Neural progenitor cell (in vitro differentiated cells): ENCODE results near the gene NEK4. TPM values are rescaled to one million over a fixed set of nuclear protein-coding genes. Genes with fewer than 3 reads are reported as not detected.

Source experiments
- DNase-seq: peaks from one replicate; pipeline ENCODE4 v3.0.0-alpha.2; 2016; ENCODE audit warnings: low spot score
- H2AFZ ChIP-seq: fragments of 200-600 bp; sonication (generic); replicated peaks from 2 replicates; pipeline ENCODE4 v1.6.1; 2016; ENCODE audit warnings: antibody characterized with exemption
- H3F3A ChIP-seq: fragments of 200-600 bp; sonication (generic); 2 replicates; pipeline ENCODE4 v1.6.1; 2016; ENCODE audit warnings: antibody characterized with exemption, low read depth
- H3K27ac ChIP-seq: fragments of 200-600 bp; sonication (generic); 2 replicates; pipeline ENCODE4 v1.5.1; 2016; ENCODE audit warnings: mild to moderate bottlenecking
- H3K27me3 ChIP-seq: fragments of 200-600 bp; sonication (generic); 2 replicates; pipeline ENCODE4 v1.6.1; 2016; ENCODE audit warnings: mild to moderate bottlenecking, moderate library complexity
- H3K36me3 ChIP-seq: fragments of 200-600 bp; sonication (generic); 2 replicates; pipeline ENCODE4 v1.5.1; 2016
- H3K4me1 ChIP-seq: fragments of 200-600 bp; sonication (generic); 2 replicates; pipeline ENCODE4 v1.6.1; 2016; ENCODE audit warnings: mixed run types
- H3K4me2 ChIP-seq: fragments of 200-600 bp; sonication (generic); 2 replicates; pipeline ENCODE4 v1.6.1; 2016
- H3K4me3 ChIP-seq: fragments of 200-600 bp; sonication (generic); 2 replicates; pipeline ENCODE4 v1.5.1; 2016
- H3K79me2 ChIP-seq: fragments of 200-600 bp; sonication (generic); 2 replicates; pipeline ENCODE4 v1.6.1; 2016; ENCODE audit warnings: low read depth
- H3K9ac ChIP-seq: fragments of 200-600 bp; sonication (generic); 2 replicates; pipeline ENCODE4 v1.6.1; 2016
- H3K9me3 ChIP-seq: fragments of 200-600 bp; sonication (generic); 2 replicates; pipeline ENCODE4 v1.5.1; 2016; ENCODE audit warnings: low read depth
- H4K20me1 ChIP-seq: fragments of 200-600 bp; sonication (generic); 2 replicates; pipeline ENCODE4 v1.6.1; 2016; ENCODE audit warnings: low read depth
- H3K27ac Mint-ChIP-seq: 3 replicates; pipeline ENCODE4 v1.8.0; 2021; ENCODE audit warnings: mixed read lengths
- H3K27me3 Mint-ChIP-seq: 2 replicates; pipeline ENCODE4 v1.8.0; 2022; ENCODE audit warnings: low read depth, mild to moderate bottlenecking, inconsistent platforms, moderate library complexity, mixed read lengths; ENCODE audit not compliant: insufficient read depth
- H3K36me3 Mint-ChIP-seq: 3 replicates; pipeline ENCODE4 v1.8.0; 2021; ENCODE audit warnings: mixed read lengths
- H3K4me1 Mint-ChIP-seq: 3 replicates; pipeline ENCODE4 v1.8.0; 2021; ENCODE audit warnings: mixed read lengths
- H3K4me3 Mint-ChIP-seq: 3 replicates; pipeline ENCODE4 v1.8.0; 2021; ENCODE audit warnings: mild to moderate bottlenecking, moderate library complexity, mixed read lengths
- H3K9me3 Mint-ChIP-seq: 3 replicates; pipeline ENCODE4 v1.8.0; 2020; ENCODE audit warnings: mixed read lengths
- EZH2 ChIP-seq: fragments of 200-600 bp; sonication (generic); IDR thresholded peaks from 2 replicates; pipeline ENCODE4 v1.6.1; 2017; ENCODE audit warnings: antibody characterized with exemption, mild to moderate bottlenecking, moderate library complexity
- EZH2phosphoT487 ChIP-seq: fragments of 200-600 bp; sonication (generic); IDR thresholded peaks from 2 replicates; pipeline ENCODE4 v1.6.1; 2017; ENCODE audit warnings: antibody characterized with exemption
- total RNA-seq: library from RNA; depleted of rRNA; stranded (reverse); fragments of >200 nt; gene quantifications from 2 replicates; pipeline ENCODE4 v1.2.3, GENCODE V29; 2015; ENCODE audit warnings: low replicate concordance
- TF ChIP-seq, protein P1 (sequence below): fragments of 200-600 bp; sonication (generic); IDR thresholded peaks from 2 replicates; pipeline ENCODE4 v1.5.1; 2017; ENCODE audit warnings: antibody characterized with exemption, mild to moderate bottlenecking

The NEK4 gene
- total RNA-seq, 1 donor from 2014 or later = 41.8 TPM

DNA sequence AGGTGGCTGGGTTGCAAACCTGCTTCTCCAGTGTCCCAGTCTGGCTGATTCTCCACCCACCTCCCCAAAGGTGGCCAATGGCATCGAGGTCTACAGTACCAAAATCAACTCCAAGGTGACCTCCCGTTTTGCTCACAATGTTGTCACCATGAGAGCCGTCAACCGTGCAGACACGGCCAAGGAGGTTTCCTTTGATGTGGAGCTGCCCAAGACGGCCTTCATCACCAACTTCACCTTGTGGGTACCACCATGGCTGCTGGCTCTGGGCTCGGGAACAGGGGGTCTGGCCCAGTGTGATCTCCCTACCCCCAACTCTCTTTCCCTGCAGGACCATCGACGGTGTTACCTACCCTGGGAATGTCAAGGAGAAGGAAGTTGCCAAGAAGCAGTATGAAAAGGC, 25.7 kb upstream of the NEK4 start:
- Histone ChIP-seq H3K9me3 (no peaks in the 10 kb centered on the region), H3K4me2 (no peak overlapping the region), H4K20me1 (no peaks in the 10 kb centered on the region), H3K36me3 (no peaks in the 10 kb centered on the region), H2AFZ (no peak overlapping the region), H3K79me2 (no peaks in the 10 kb centered on the region), H3K4me1 (no peaks in the 10 kb centered on the region), H3K4me3 (no peak overlapping the region), H3K9ac (no peak overlapping the region), H3K27me3 (no peaks in the 10 kb centered on the region), H3F3A (no peaks in the 10 kb centered on the region), H3K27ac (no peak overlapping the region)
- Mint-ChIP-seq H3K9me3 (no peaks in the 10 kb centered on the region), H3K27ac (no peak overlapping the region), H3K4me3 (no peak overlapping the region), H3K27me3 (no peaks in the 10 kb centered on the region), H3K4me1 (peaks cover 15% of the 10 kb centered on the region), H3K36me3 (no peaks in the 10 kb centered on the region)
- TF ChIP-seq EZH2 (no peak), EZH2phosphoT487 (no peak)
- TF ChIP-seq, protein P1, sequence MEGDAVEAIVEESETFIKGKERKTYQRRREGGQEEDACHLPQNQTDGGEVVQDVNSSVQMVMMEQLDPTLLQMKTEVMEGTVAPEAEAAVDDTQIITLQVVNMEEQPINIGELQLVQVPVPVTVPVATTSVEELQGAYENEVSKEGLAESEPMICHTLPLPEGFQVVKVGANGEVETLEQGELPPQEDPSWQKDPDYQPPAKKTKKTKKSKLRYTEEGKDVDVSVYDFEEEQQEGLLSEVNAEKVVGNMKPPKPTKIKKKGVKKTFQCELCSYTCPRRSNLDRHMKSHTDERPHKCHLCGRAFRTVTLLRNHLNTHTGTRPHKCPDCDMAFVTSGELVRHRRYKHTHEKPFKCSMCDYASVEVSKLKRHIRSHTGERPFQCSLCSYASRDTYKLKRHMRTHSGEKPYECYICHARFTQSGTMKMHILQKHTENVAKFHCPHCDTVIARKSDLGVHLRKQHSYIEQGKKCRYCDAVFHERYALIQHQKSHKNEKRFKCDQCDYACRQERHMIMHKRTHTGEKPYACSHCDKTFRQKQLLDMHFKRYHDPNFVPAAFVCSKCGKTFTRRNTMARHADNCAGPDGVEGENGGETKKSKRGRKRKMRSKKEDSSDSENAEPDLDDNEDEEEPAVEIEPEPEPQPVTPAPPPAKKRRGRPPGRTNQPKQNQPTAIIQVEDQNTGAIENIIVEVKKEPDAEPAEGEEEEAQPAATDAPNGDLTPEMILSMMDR = no peak
- no peak for DNase-seq

DNA sequence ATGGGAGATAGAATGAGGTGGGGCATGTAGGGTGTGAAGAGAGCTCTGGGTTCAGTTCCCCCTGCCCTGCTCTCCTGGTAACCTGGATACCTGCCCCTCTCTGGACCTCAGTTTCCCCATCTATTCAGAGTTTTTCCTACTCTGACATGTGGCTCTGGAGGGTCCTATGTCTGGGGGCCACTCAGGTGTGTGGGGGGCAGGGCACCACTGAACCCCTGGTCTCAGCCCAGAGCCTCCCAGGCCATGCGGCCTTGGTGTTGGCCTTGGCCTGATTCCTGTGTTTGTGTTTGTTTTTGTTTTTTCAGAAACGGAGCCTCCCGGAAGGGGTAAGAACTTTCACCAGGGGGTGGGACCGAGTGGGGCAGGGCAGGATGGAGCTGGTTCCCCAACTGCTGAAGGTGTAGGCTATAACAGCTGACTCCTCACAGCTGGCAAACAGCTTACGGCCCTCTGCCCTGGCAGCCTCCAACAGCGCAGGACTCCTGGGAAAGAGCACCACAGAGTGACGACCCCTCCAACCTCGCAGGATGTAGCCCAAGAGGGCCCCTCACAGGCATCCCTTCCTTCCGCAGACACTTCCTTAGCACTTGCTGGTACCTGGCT, 24.7 kb upstream of the NEK4 start:
- Mint-ChIP-seq H3K4me3 (no peak overlapping the region), H3K9me3 (no peaks in the 10 kb centered on the region), H3K27ac (no peak overlapping the region), H3K27me3 (no peaks in the 10 kb centered on the region), H3K4me1 (peaks cover 18% of the 10 kb centered on the region), H3K36me3 (no peaks in the 10 kb centered on the region)
- no peak for DNase-seq
- TF ChIP-seq EZH2phosphoT487 = no peak
- TF ChIP-seq EZH2 = no peak
- TF ChIP-seq, protein P1 = no peak
- Histone ChIP-seq H3K4me3 (no peak overlapping the region), H3K9ac (no peak overlapping the region), H3K4me1 (no peaks in the 10 kb centered on the region), H3K27ac (no peak overlapping the region), H3K9me3 (no peaks in the 10 kb centered on the region), H3K27me3 (no peaks in the 10 kb centered on the region), H3K79me2 (no peaks in the 10 kb centered on the region), H3K36me3 (no peaks in the 10 kb centered on the region), H3K4me2 (no peak overlapping the region), H4K20me1 (no peaks in the 10 kb centered on the region), H2AFZ (no peak overlapping the region), H3F3A (no peaks in the 10 kb centered on the region)

DNA sequence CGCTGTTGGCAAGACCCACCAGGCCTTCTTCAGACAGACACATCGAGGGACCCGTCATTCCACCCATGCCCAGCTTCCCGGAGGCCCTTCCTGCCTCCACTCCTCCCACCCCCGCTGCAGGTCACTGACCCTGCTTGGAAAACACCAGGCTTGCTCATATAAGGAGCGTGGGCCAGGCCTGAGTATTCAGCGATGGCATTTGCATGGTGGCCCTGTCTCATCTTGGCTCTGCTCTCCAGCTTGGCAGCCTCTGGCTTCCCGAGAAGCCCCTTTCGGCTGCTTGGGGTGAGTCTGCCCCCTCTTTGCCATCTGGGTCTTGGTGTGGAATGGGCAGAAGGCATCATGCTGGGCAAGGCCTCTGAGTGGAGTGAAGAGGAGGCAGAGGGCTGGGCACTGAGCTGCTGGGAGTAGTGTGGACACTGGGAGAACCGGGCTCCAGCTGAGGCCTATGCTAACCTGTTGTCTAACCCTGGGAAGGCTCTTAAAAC, 23.9 kb upstream of the NEK4 start, which contains the start of gene ITIH3:
ITIH3 (plus strand) TSS at position 185 of the 488 bp plus-strand sequence; CDS start at position 193, 8 bp downstream.
- Histone ChIP-seq H3K9ac (no peak within 1 kb of the TSS), H3F3A (no peaks in the 10 kb centered on the region), H3K79me2 (no peaks in the 10 kb centered on the region), H3K9me3 (no peaks in the 10 kb centered on the region), H3K4me1 (no peaks in the 10 kb centered on the region), H3K27ac (no peak within 1 kb of the TSS), H3K27me3 (no peaks in the 10 kb centered on the region), H3K36me3 (no peaks in the 10 kb centered on the region), H3K4me2 (no peak within 1 kb of the TSS), H4K20me1 (no peaks in the 10 kb centered on the region), H3K4me3 (no peak within 1 kb of the TSS), H2AFZ (no peak within 1 kb of the TSS)
- H3K27ac Mint-ChIP-seq = no peak within 1 kb of the TSS
- no peak within 1 kb of the TSS for H3K4me3 Mint-ChIP-seq
- TF ChIP-seq, protein P1 = no peak
- no peak for TF ChIP-seq EZH2phosphoT487
- no peak for TF ChIP-seq EZH2
- no peaks in the 10 kb centered on the region for H3K36me3 Mint-ChIP-seq
- no peaks in the 10 kb centered on the region for H3K9me3 Mint-ChIP-seq
- DNase-seq = no peak
- H3K27me3 Mint-ChIP-seq = no peaks in the 10 kb centered on the region
- peaks cover 18% of the 10 kb centered on the region for H3K4me1 Mint-ChIP-seq
